H1 (cell line): ENCODE results near the gene GPS2. TPM values are rescaled to one million over a fixed set of nuclear protein-coding genes. Genes with fewer than 3 reads are reported as not detected.

Experiments
- CTCF ChIA-PET: fragments of 300-600 bp; sonication (Branson Sonifier 250); formaldehyde crosslinking; loops from one replicate; lab custom pipeline; 2021; ENCODE audit not compliant: partially characterized antibody; lab: Charles Lee
- POLR2A ChIA-PET: fragments of 300-600 bp; sonication (Branson Sonifier 250); formaldehyde crosslinking; loops from one replicate; lab custom pipeline; 2021; ENCODE audit warnings: inconsistent platforms; ENCODE audit not compliant: partially characterized antibody; lab: Charles Lee
- DNase-seq, 2 experiments: peaks; one replicate each; pipeline versions ENCODE4 v3.0.0 to v3.0.0-alpha.2; 2010 to 2022; ENCODE audit warnings: low spot score in 2 of 2, low read depth in 1 of 2, mixed read lengths in 1 of 2
- FAIRE-seq: peaks from 2 replicates; lab custom pipeline; 2011; peaks lifted over from hg19 to GRCh38; lab: Jason Lieb, UNC
- H2AFZ ChIP-seq: 2 replicates; pipeline ENCODE4 v1.8.1; 2012; ENCODE audit warnings: low read length, inconsistent platforms
- H2AK5ac ChIP-seq: 2 replicates; pipeline ENCODE4 v1.6.1; 2013; ENCODE audit warnings: low read depth, low read length
- H2BK120ac ChIP-seq: replicated peaks from 2 replicates; pipeline ENCODE3; 2013; ENCODE audit warnings: low read depth, low read length, inconsistent platforms
- H2BK12ac ChIP-seq: 2 replicates; pipeline ENCODE4 v1.6.1; 2013; ENCODE audit warnings: low read depth, low read length
- H2BK15ac ChIP-seq: 2 replicates; pipeline ENCODE4 v1.6.1; 2013; ENCODE audit warnings: low read length
- H2BK20ac ChIP-seq: 2 replicates; pipeline ENCODE4 v1.6.1; 2013; ENCODE audit warnings: low read length
- H2BK5ac ChIP-seq: 2 replicates; pipeline ENCODE4 v1.6.1; 2013; ENCODE audit warnings: low read depth, low read length
- H3K14ac ChIP-seq: 2 replicates; pipeline ENCODE4 v1.6.1; 2013; ENCODE audit warnings: inconsistent platforms; ENCODE audit not compliant: insufficient read length
- H3K18ac ChIP-seq: 2 replicates; pipeline ENCODE4 v1.6.1; 2013; ENCODE audit warnings: low read length; ENCODE audit errors: extremely low read depth
- H3K23ac ChIP-seq: 2 replicates; pipeline ENCODE4 v1.6.1; 2013; ENCODE audit warnings: inconsistent platforms; ENCODE audit not compliant: insufficient read length
- H3K23me2 ChIP-seq: 2 replicates; pipeline ENCODE4 v1.6.1; 2013; ENCODE audit warnings: low read depth, low read length
- H3K27ac ChIP-seq: 2 replicates; pipeline ENCODE4 v1.6.1; 2011; ENCODE audit warnings: low read depth, low read length, inconsistent platforms
- H3K27me3 ChIP-seq, 4 experiments: replicated peaks in 1 of 4; 1 replicate in 1 of 4; 2 replicates in 3 of 4; pipeline versions ENCODE4 v1.6.1 to v1.8.1; 2011 to 2013; ENCODE audit warnings: low read length in 3 of 4, mild to moderate bottlenecking in 3 of 4, inconsistent platforms in 2 of 4, mixed read lengths in 2 of 4, moderate library complexity in 1 of 4; ENCODE audit not compliant: control insufficient read depth in 3 of 4, insufficient read depth in 3 of 4; ENCODE audit errors: extremely low read depth in 1 of 4
- H3K36me3 ChIP-seq, 4 experiments: 2 replicates each; pipeline versions ENCODE4 v1.6.1 to v1.8.1; 2011 to 2013; ENCODE audit warnings: mild to moderate bottlenecking in 4 of 4, low read length in 3 of 4, moderate library complexity in 2 of 4, control low read depth in 1 of 4, inconsistent platforms in 1 of 4; ENCODE audit not compliant: insufficient read depth in 4 of 4, control insufficient read depth in 2 of 4
- H3K4ac ChIP-seq: replicated peaks from 2 replicates; pipeline ENCODE3; 2013; ENCODE audit warnings: low read length, low read depth, mixed read lengths, inconsistent platforms; ENCODE audit not compliant: insufficient read length
- H3K4me1 ChIP-seq, 4 experiments: replicated peaks in 1 of 4; 1 replicate in 1 of 4; 2 replicates in 3 of 4; pipeline versions ENCODE4 v1.6.1 to v1.8.1; 2011 to 2013; ENCODE audit warnings: low read length in 3 of 4, inconsistent platforms in 2 of 4, mixed read lengths in 1 of 4; ENCODE audit not compliant: insufficient read depth in 4 of 4, control insufficient read depth in 3 of 4
- H3K4me2 ChIP-seq, 2 experiments: 2 replicates each; pipeline versions ENCODE4 v1.6.1 to v1.8.1; 2011 to 2013; ENCODE audit warnings: low read depth in 2 of 2, low read length in 2 of 2, control low read depth in 1 of 2, inconsistent platforms in 1 of 2, mild to moderate bottlenecking in 1 of 2; ENCODE audit not compliant: insufficient read depth in 1 of 2
- H3K4me3 ChIP-seq, 4 experiments: fragments of 200-600, 300-600 bp in 1 of 4; sonication (generic), shearing (Covaris generic), sonication (Bioruptor Twin) in 1 of 4; 2 replicates each; pipeline versions ENCODE4 v1.5.1 to v1.8.1; 2011 to 2016; ENCODE audit warnings: low read length in 4 of 4, low read depth in 3 of 4, control low read depth in 2 of 4, inconsistent platforms in 2 of 4, mild to moderate bottlenecking in 2 of 4, mixed read lengths in 1 of 4, moderate library complexity in 1 of 4; ENCODE audit not compliant: insufficient read depth in 2 of 4; ENCODE audit errors: extremely low read depth in 1 of 4
- H3K56ac ChIP-seq: replicated peaks from 2 replicates; pipeline ENCODE3; 2013; ENCODE audit warnings: low read depth, mild to moderate bottlenecking, mixed read lengths, low read length, inconsistent platforms; ENCODE audit not compliant: insufficient read length
- H3K79me1 ChIP-seq: 2 replicates; pipeline ENCODE4 v1.6.1; 2013; ENCODE audit warnings: low read depth, low read length, control low read depth
- H3K79me2 ChIP-seq, 2 experiments: 2 replicates each; pipeline versions ENCODE4 v1.6.1 to v1.8.1; 2012 to 2013; ENCODE audit warnings: low read length in 2 of 2, mild to moderate bottlenecking in 2 of 2, inconsistent platforms in 1 of 2; ENCODE audit not compliant: insufficient read depth in 2 of 2, control insufficient read depth in 1 of 2
- H3K9ac ChIP-seq, 4 experiments: replicated peaks in 1 of 4; 1 replicate in 1 of 4; 2 replicates in 3 of 4; pipeline versions ENCODE4 v1.6.1 to v1.8.1; 2011 to 2013; ENCODE audit warnings: low read depth in 3 of 4, low read length in 3 of 4, control low read depth in 2 of 4, mild to moderate bottlenecking in 2 of 4, moderate library complexity in 2 of 4, inconsistent platforms in 1 of 4; ENCODE audit errors: extremely low read depth in 1 of 4
- H3K9me3 ChIP-seq, 2 experiments: 2 replicates each; pipeline versions ENCODE4 v1.6.1 to v1.8.1; 2012 to 2013; ENCODE audit warnings: mild to moderate bottlenecking in 2 of 2, moderate library complexity in 2 of 2, control low read depth in 1 of 2, inconsistent platforms in 1 of 2, low read depth in 1 of 2, low read length in 1 of 2, mixed read lengths in 1 of 2; ENCODE audit not compliant: insufficient read depth in 2 of 2
- H4K20me1 ChIP-seq, 2 experiments: replicated peaks in 1 of 2; 2 replicates each; pipeline versions ENCODE3 to v1.8.1; 2011 to 2013; ENCODE audit warnings: inconsistent platforms in 2 of 2, low read length in 2 of 2, mild to moderate bottlenecking in 1 of 2; ENCODE audit not compliant: insufficient read depth in 2 of 2, control insufficient read depth in 1 of 2
- H4K5ac ChIP-seq: 2 replicates; pipeline ENCODE4 v1.6.1; 2013; ENCODE audit warnings: low read length, low read depth, mixed read lengths, inconsistent platforms; ENCODE audit not compliant: insufficient read length
- H4K8ac ChIP-seq: 2 replicates; pipeline ENCODE4 v1.8.0; 2013; ENCODE audit warnings: mild to moderate bottlenecking, moderate library complexity, low read length, inconsistent platforms; ENCODE audit not compliant: insufficient read depth; ENCODE audit errors: extremely low read depth
- H4K91ac ChIP-seq: replicated peaks from 2 replicates; pipeline ENCODE3; 2013; ENCODE audit warnings: low read length, mixed read lengths, inconsistent platforms; ENCODE audit not compliant: insufficient read length
- CBX5 ChIP-seq: fragments of 300-800, 300-1000 bp; sonication (generic); IDR thresholded peaks from 2 replicates; pipeline ENCODE4 v1.7.1; 2016; ENCODE audit warnings: antibody characterized with exemption, low read length, low read depth
- CHD1 ChIP-seq: IDR thresholded peaks from 2 replicates; pipeline ENCODE4 v1.6.1; 2012; ENCODE audit warnings: low read depth, low read length, improper control_type of control experiment
- CTBP2 ChIP-seq: IDR thresholded peaks from 2 replicates; pipeline ENCODE4 v1.7.0; 2011; ENCODE audit warnings: borderline replicate concordance, mild to moderate bottlenecking, moderate library complexity, mixed read lengths, low read length; ENCODE audit not compliant: insufficient read depth, insufficient read length
- FOSL1 ChIP-seq: IDR thresholded peaks from 2 replicates; pipeline ENCODE4 v1.6.1; 2011; ENCODE audit warnings: mild to moderate bottlenecking, low read depth, low read length, moderate library complexity; ENCODE audit not compliant: insufficient read depth
- NANOG ChIP-seq: IDR thresholded peaks from 2 replicates; pipeline ENCODE4 v1.6.1; 2011; ENCODE audit warnings: low read length, low read depth, mild to moderate bottlenecking, inconsistent platforms; ENCODE audit not compliant: insufficient read depth, poor library complexity, severe bottlenecking
- NRF1 ChIP-seq: IDR thresholded peaks from 2 replicates; pipeline ENCODE4 v1.6.1; 2011; ENCODE audit warnings: mild to moderate bottlenecking, low read depth, low read length, improper control_type of control experiment
- WGBS, 2 experiments: shearing (Covaris generic) in 1 of 2; methylation state at CpG; one replicate each; pipeline versions ENCODE4 v1.1.6 to v1.1.7; 2013 to 2015; ENCODE audit warnings: low lambda C conversion rate in 2 of 2, mixed read lengths in 2 of 2, inconsistent platforms in 1 of 2, low coverage in 1 of 2, missing lambda C conversion rate in 1 of 2; ENCODE audit not compliant: insufficient replicate concordance in 2 of 2, insufficient coverage in 1 of 2, insufficient read length in 1 of 2; ENCODE audit errors: extremely low coverage in 1 of 2, missing lambda C conversion rate in 1 of 2; 5-methylcytosine and 5-hydroxymethylcytosine counted together
- polyA plus RNA-seq, 7 experiments: library from polyadenylated mRNA; depleted of rRNA in 3 of 7; stranded (reverse) in 5 of 7; unstranded in 2 of 7; fragments of >200 nt in 5 of 7; fragments of 200-250 nt in 2 of 7; gene quantifications; 1 replicate in 5 of 7; 2 replicates in 1 of 7; 4 replicates in 1 of 7; pipeline versions ENCODE4 v1.2.1 to v1.2.3, GENCODE V29; 2011 to 2013; ENCODE audit warnings: missing spikeins in 2 of 7, mixed read lengths in 2 of 7
- total RNA-seq: library from RNA; stranded (reverse); fragmentation: NEBNext Ultra II Directional; extraction: Animal tissue kit (Norgen Biotek cat#: 25700); gene quantifications from 2 replicates; pipeline ENCODE4 v1.2.1, GENCODE V29; 2021

The GPS2 gene
- total and polyA plus RNA-seq, 2 of the 8 experiments (the other 6 are each of a cell fraction or from before 2014, with no cell fraction given) = 67.0 to 152 TPM

GRCh38 chr17:7279448-7279847 lies 35.7 kb downstream of the GPS2 start:
- Histone ChIP-seq H2BK5ac (no peak overlapping the region), H3K23ac (no peak overlapping the region), H3K9ac (no peak overlapping the region), H2BK120ac (no peak overlapping the region), H3K56ac (no peak overlapping the region), H2BK20ac (no peak overlapping the region), H3K79me2 (no peaks in the 10 kb centered on the region), H4K20me1 (peaks cover 0 to 7% of the 10 kb centered on the region in 2 experiments), H3K14ac (no peak overlapping the region), H3K27me3 (peaks cover 0 to 13% (median 7%) of the 10 kb centered on the region in 4 experiments; a peak in 6 of 7 replicates), H2BK15ac (peak overlapping the region; percentile 46; the same call in 1 of the 2 replicates), H4K91ac (no peak overlapping the region), H2AFZ (no peak overlapping the region), H3K23me2 (peaks cover 11% of the 10 kb centered on the region), H2AK5ac (0 out of 2 replicates have a peak overlapping the region, but pooled peaks have one; percentile 3), H2BK12ac (peak overlapping the region; percentile 45; the same call in 1 of the 2 replicates), H3K79me1 (no peaks in the 10 kb centered on the region), H3K4me3 (no peak overlapping the region), H4K5ac (no peak overlapping the region), H4K8ac (no peak overlapping the region), H3K27ac (no peak overlapping the region), H3K4me2 (peak overlapping the region in 1 of 2 experiments; percentile 45; a peak in 1 of 4 replicates), H3K9me3 (no peaks in the 10 kb centered on the region), H3K18ac (no peak overlapping the region), H3K36me3 (peaks cover 0 to under 1% (median 0%) of the 10 kb centered on the region in 4 experiments; a peak in 2 of 8 replicates), H3K4ac (no peak overlapping the region), H3K4me1 (peaks cover 0 to 20% (median 8%) of the 10 kb centered on the region in 4 experiments; a peak in 5 of 7 replicates)
- ChIA-PET CTCF (interaction anchor here (0.6 to 4.8 kb wide), 7 partner anchors 14 to 45 kb away, joined by 3 to 42 read pairs (median 4); partner anchors contain the start of gene CLDN7), POLR2A (interaction anchor here (1.5 to 7.7 kb wide), 8 partner anchors 12 to 65 kb away, joined by 3 to 94 read pairs (median 22); partner anchors contain the start of genes CLDN7, CTDNEP1 and GPS2)
- 92% methylated on average over 8 of the region's 8 CpGs; no CpG with 5 or more reads in 1 of the 2 experiments for WGBS, 2 experiments
- FAIRE-seq = no peak
- no peak for DNase-seq
- TF ChIP-seq FOSL1 = no peak
- TF ChIP-seq NRF1 = no peak
- no peak for TF ChIP-seq CTBP2
- no peak for TF ChIP-seq NANOG
- no peak for TF ChIP-seq CHD1
- TF ChIP-seq CBX5 = no peak
